A549 (cell line): ENCODE data around the gene FGFR1OP2. TPM values are rescaled to one million over a fixed set of nuclear protein-coding genes. Genes with fewer than 3 reads are reported as not detected.
A peak's percentile ranks its signal among the peaks of the same experiment; 100 is the strongest.

Experiments used
- ATAC-seq, 2 experiments: fragments of 200-7000 bp in 1 of 2; fragments of >200 bp in 1 of 2; cut with Nextera tagmentation in 1 of 2; cut with Tn5 transposase in 1 of 2; 3 replicates each; pipeline versions ENCODE4 v1.8.0 to v1.9.1; 2018 to 2020; ENCODE audit warnings: mild to moderate bottlenecking in 1 of 2, moderate library complexity in 1 of 2
- CTCF ChIA-PET: fragments of 300-600 bp; sonication (Branson Sonifier 250); formaldehyde crosslinking; extraction: SDS; loops from one replicate; lab custom pipeline; 2021; ENCODE audit warnings: antibody characterized with exemption, inconsistent platforms; lab: Yijun Ruan, JAX
- POLR2A ChIA-PET: fragments of 350-600 bp; formaldehyde crosslinking; extraction: SDS; loops from one replicate; lab custom pipeline; 2021; ENCODE audit warnings: antibody characterized with exemption, inconsistent platforms; lab: Yijun Ruan, JAX
- DNase-seq, 2 experiments: peaks; one replicate each; pipeline versions ENCODE4 v3.0.0 to v3.0.0-alpha.2; 2011 to 2016; ENCODE audit warnings: low read depth in 1 of 2, low spot score in 1 of 2
- FAIRE-seq: peaks from 2 replicates; lab custom pipeline; 2011; peaks lifted over from hg19 to GRCh38; lab: Jason Lieb, UNC
- H3K27ac ChIP-seq, 2 experiments: fragments of >200 bp; sonication (Bioruptor Twin); formaldehyde crosslinking; 3 replicates each; pipeline ENCODE4 v1.5.1; 2016 to 2017
- H3K4me1 ChIP-seq: fragments of >200 bp; sonication (Bioruptor Twin); formaldehyde crosslinking; 3 replicates; pipeline ENCODE4 v1.6.1; 2016
- H3K4me2 ChIP-seq: fragments of >200 bp; sonication (Bioruptor Twin); formaldehyde crosslinking; 3 replicates; pipeline ENCODE4 v1.6.1; 2016
- H3K4me3 ChIP-seq: fragments of >200 bp; sonication (Bioruptor Twin); formaldehyde crosslinking; 3 replicates; pipeline ENCODE4 v1.5.1; 2016
- H3K9me3 ChIP-seq: fragments of >200 bp; sonication (Bioruptor Twin); formaldehyde crosslinking; 3 replicates; pipeline ENCODE4 v1.6.1; 2016
- BHLHE40 ChIP-seq: IDR thresholded peaks from 2 replicates; pipeline ENCODE4 v1.6.1; 2012; ENCODE audit warnings: low read depth, low read length, inconsistent platforms
- CBX8 ChIP-seq: fragments of 200-600 bp; sonication (generic); IDR thresholded peaks from 2 replicates; pipeline ENCODE4 v1.6.1; 2016
- CHD2 ChIP-seq: fragments of 150-350 bp; IDR thresholded peaks from 2 replicates; pipeline ENCODE4 v1.6.1; 2014; ENCODE audit warnings: low read length; ENCODE audit not compliant: partially characterized antibody
- EHMT2 ChIP-seq: fragments of 200-600 bp; sonication (generic); IDR thresholded peaks from 2 replicates; pipeline ENCODE4 v1.6.1; 2016; ENCODE audit warnings: antibody characterized with exemption, low read depth, mild to moderate bottlenecking, moderate library complexity
- HOXB13 ChIP-seq: fragments of 250-450 bp; sonication (Bioruptor Pico); IDR thresholded peaks from 2 replicates; pipeline ENCODE4 v1.5.0; 2020; ENCODE audit warnings: low read depth, mild to moderate bottlenecking, moderate library complexity
- JUN ChIP-seq, 2 experiments: fragments of >200 bp; sonication (Bioruptor Twin); formaldehyde crosslinking; IDR thresholded peaks; 2 replicates in 1 of 2; 3 replicates in 1 of 2; pipeline ENCODE4 v1.6.1; 2016 to 2017
- KDM1A ChIP-seq: fragments of 200-600 bp; sonication (generic); IDR thresholded peaks from 2 replicates; pipeline ENCODE4 v1.6.1; 2016; ENCODE audit warnings: low read depth, mild to moderate bottlenecking
- KDM5A ChIP-seq: fragments of 200-600 bp; sonication (generic); IDR thresholded peaks from 2 replicates; pipeline ENCODE4 v1.6.1; 2016; ENCODE audit warnings: antibody characterized with exemption, mild to moderate bottlenecking
- MAX ChIP-seq: IDR thresholded peaks from 2 replicates; pipeline ENCODE4 v1.6.1; 2012
- MAZ ChIP-seq: fragments of 150-350 bp; IDR thresholded peaks from 2 replicates; pipeline ENCODE4 v1.6.1; 2014; ENCODE audit warnings: antibody characterized with exemption, low read depth, low read length, borderline replicate concordance
- RAD21 ChIP-seq, 2 experiments: fragments of >200 bp in 1 of 2; sonication (Bioruptor Twin) in 1 of 2; formaldehyde crosslinking in 1 of 2; IDR thresholded peaks in 1 of 2; conservative IDR thresholded peaks in 1 of 2; 2 replicates in 1 of 2; 3 replicates in 1 of 2; pipeline ENCODE4 v1.6.1; 2012 to 2018; ENCODE audit warnings: inconsistent platforms in 1 of 2
- RFX5 ChIP-seq: fragments of 450-650 bp; IDR thresholded peaks from 2 replicates; pipeline ENCODE4 v1.7.1; 2014; ENCODE audit warnings: antibody characterized with exemption, mild to moderate bottlenecking, moderate library complexity
- RNF2 ChIP-seq: fragments of 200-600 bp; sonication (generic); IDR thresholded peaks from 2 replicates; pipeline ENCODE4 v1.6.1; 2016; ENCODE audit warnings: low read depth, mild to moderate bottlenecking, antibody characterized with exemption, moderate library complexity, borderline replicate concordance
- SREBF2 ChIP-seq: fragments of 450-650 bp; IDR thresholded peaks from 2 replicates; pipeline ENCODE4 v1.6.1; 2014; ENCODE audit warnings: mild to moderate bottlenecking, moderate library complexity
- TP53 ChIP-seq: fragments of 250-450 bp; sonication (Bioruptor Pico); IDR thresholded peaks from 2 replicates; pipeline ENCODE4 v1.5.0; 2021; ENCODE audit warnings: mild to moderate bottlenecking, moderate library complexity
- USF2 ChIP-seq: fragments of 450-650 bp; IDR thresholded peaks from 2 replicates; pipeline ENCODE4 v1.6.1; 2014; ENCODE audit warnings: antibody characterized with exemption
- ZNF302 ChIP-seq: fragments of 250-450 bp; sonication (Bioruptor Pico); IDR thresholded peaks from 2 replicates; pipeline ENCODE4 v1.9.0; 2021; ENCODE audit warnings: inconsistent platforms, mild to moderate bottlenecking, moderate library complexity
- WGBS: methylation state at CpG from one replicate; pipeline ENCODE4 v1.1.6; 2017; ENCODE audit errors: missing lambda C conversion rate; 5-methylcytosine and 5-hydroxymethylcytosine counted together
- polyA plus RNA-seq, 4 experiments: library from polyadenylated mRNA; depleted of rRNA in 3 of 4; stranded (reverse); fragments of >200 nt; fragmentation: RNase III in 1 of 4; extraction: RNeasy Plus Mini Kit Qiagen cat#74134 plus additional on column Dnase treatment in 1 of 4; gene quantifications; 2 replicates in 3 of 4; 3 replicates in 1 of 4; pipeline ENCODE4 v1.2.3, GENCODE V29; 2011 to 2017
- TF ChIP-seq, protein P1 (sequence below): fragments of 250-450 bp; sonication (Bioruptor Pico); IDR thresholded peaks from 2 replicates; pipeline ENCODE4 v1.5.0; 2021; ENCODE audit warnings: mild to moderate bottlenecking, moderate library complexity, borderline replicate concordance
- TF ChIP-seq, protein P2 (sequence below): fragments of 150-350 bp; IDR thresholded peaks from 2 replicates; pipeline ENCODE4 v1.6.1; 2014; ENCODE audit warnings: low read depth, mild to moderate bottlenecking, low read length
- TF ChIP-seq, protein P3 (sequence below): fragments of 200-600 bp; sonication (generic); IDR thresholded peaks from 2 replicates; pipeline ENCODE4 v1.6.1; 2016; ENCODE audit warnings: antibody characterized with exemption, mild to moderate bottlenecking, moderate library complexity

The FGFR1OP2 gene
- polyA plus RNA-seq, 2 of the 4 experiments (the other 2 are of a cell fraction) = 36.3 to 51.1 TPM

DNA sequence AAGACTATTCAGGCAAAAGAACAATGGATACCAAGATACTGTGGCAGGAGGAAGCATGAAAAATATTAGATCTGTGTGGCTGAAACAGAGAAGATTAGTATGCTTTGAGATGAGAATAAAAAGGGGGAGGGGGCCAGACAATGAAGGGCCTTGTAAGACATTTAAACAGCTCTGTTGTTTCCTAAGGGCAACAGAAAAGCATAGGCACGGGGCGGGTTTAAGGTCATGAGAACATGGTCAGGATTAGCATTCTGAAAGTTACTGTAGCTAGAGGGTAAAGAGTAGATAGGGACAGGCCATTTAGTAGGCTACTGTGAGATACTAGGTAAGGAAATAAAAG lies 19.1 kb upstream of the FGFR1OP2 start:
- H3K4me3 ChIP-seq = no peak overlapping the region
- POLR2A ChIA-PET = no interaction called here
- H3K9me3 ChIP-seq = no peaks in the 10 kb centered on the region
- H3K4me1 ChIP-seq = peaks cover 8% of the 10 kb centered on the region; the same call in 1 of the 3 replicates
- CTCF ChIA-PET = interaction anchor here (0.7 to 1.0 kb wide), 3 partner anchors 14 to 381 kb away, joined by 3 read pairs; no protein-coding TSS in a partner anchor
- TF ChIP-seq RFX5 (no peak), MAZ (no peak), HOXB13 (CRISPR knock-in tag) (no peak), KDM1A (no peak), KDM5A (no peak), RNF2 (no peak), CBX8 (no peak)
- TF ChIP-seq, protein P1, sequence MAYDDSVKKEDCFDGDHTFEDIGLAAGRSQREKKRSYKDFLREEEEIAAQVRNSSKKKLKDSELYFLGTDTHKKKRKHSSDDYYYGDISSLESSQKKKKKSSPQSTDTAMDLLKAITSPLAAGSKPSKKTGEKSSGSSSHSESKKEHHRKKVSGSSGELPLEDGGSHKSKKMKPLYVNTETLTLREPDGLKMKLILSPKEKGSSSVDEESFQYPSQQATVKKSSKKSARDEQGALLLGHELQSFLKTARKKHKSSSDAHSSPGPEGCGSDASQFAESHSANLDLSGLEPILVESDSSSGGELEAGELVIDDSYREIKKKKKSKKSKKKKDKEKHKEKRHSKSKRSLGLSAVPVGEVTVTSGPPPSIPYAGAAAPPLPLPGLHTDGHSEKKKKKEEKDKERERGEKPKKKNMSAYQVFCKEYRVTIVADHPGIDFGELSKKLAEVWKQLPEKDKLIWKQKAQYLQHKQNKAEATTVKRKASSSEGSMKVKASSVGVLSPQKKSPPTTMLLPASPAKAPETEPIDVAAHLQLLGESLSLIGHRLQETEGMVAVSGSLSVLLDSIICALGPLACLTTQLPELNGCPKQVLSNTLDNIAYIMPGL = no peak
- 94% methylated on average over 2 of the region's 2 CpGs for WGBS
- FAIRE-seq = no peak
- H3K27ac ChIP-seq = no peak overlapping the region
- H3K4me2 ChIP-seq = no peak overlapping the region
- DNase-seq = no peak
- ATAC-seq = peak in 1 of 2 experiments; percentile 19; a peak in 1 of 6 replicates

DNA sequence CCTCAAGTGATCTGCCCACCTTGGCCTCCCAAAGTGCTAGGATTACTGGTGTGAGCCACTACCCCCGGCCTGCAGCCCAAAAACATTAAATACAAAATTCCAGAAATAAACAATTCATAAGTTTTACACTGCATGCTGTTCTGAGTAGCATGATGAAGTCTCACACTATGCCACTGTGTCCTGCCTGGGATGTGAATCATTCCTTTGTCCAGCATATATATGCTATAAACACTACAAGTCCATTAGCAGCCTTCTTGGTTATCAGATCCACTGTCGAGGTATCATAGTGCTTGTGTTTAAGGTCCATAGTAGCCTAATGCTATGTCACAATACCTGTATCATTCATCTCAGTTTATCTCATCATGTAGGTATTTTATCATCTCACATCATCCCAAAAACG lies 16.4 kb upstream of the FGFR1OP2 start:
- no peak overlapping the region for H3K4me3 ChIP-seq
- H3K4me2 ChIP-seq = no peak overlapping the region
- no peak for ATAC-seq
- H3K27ac ChIP-seq = no peak overlapping the region
- no peaks in the 10 kb centered on the region for H3K9me3 ChIP-seq
- CTCF ChIA-PET = interaction anchor here (2.3 kb wide), 1 partner anchor 36 kb away, joined by 8 read pairs; no protein-coding TSS in a partner anchor
- WGBS = 79% methylated on average over 3 of the region's 3 CpGs
- POLR2A ChIA-PET = no interaction called here
- DNase-seq = no peak
- no peak for FAIRE-seq
- TF ChIP-seq SREBF2 (no peak), TP53 (CRISPR knock-in tag) (no peak), BHLHE40 (no peak), KDM1A (no peak), USF2 (no peak), MAX (no peak), ZNF302 (CRISPR knock-in tag) (no peak), CHD2 (no peak), RAD21 (conservative IDR thresholded peaks at IDR 0.05 in 1 of 2, IDR thresholded peaks at IDR 0.05 in 1 of 2) (no peak), MAZ (no peak), JUN (IDR thresholded peaks at IDR 0.05) (no peak), KDM5A (no peak), EHMT2 (no peak)
- TF ChIP-seq, protein P2, sequence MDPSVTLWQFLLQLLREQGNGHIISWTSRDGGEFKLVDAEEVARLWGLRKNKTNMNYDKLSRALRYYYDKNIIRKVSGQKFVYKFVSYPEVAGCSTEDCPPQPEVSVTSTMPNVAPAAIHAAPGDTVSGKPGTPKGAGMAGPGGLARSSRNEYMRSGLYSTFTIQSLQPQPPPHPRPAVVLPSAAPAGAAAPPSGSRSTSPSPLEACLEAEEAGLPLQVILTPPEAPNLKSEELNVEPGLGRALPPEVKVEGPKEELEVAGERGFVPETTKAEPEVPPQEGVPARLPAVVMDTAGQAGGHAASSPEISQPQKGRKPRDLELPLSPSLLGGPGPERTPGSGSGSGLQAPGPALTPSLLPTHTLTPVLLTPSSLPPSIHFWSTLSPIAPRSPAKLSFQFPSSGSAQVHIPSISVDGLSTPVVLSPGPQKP = no peak
- TF ChIP-seq, protein P3, sequence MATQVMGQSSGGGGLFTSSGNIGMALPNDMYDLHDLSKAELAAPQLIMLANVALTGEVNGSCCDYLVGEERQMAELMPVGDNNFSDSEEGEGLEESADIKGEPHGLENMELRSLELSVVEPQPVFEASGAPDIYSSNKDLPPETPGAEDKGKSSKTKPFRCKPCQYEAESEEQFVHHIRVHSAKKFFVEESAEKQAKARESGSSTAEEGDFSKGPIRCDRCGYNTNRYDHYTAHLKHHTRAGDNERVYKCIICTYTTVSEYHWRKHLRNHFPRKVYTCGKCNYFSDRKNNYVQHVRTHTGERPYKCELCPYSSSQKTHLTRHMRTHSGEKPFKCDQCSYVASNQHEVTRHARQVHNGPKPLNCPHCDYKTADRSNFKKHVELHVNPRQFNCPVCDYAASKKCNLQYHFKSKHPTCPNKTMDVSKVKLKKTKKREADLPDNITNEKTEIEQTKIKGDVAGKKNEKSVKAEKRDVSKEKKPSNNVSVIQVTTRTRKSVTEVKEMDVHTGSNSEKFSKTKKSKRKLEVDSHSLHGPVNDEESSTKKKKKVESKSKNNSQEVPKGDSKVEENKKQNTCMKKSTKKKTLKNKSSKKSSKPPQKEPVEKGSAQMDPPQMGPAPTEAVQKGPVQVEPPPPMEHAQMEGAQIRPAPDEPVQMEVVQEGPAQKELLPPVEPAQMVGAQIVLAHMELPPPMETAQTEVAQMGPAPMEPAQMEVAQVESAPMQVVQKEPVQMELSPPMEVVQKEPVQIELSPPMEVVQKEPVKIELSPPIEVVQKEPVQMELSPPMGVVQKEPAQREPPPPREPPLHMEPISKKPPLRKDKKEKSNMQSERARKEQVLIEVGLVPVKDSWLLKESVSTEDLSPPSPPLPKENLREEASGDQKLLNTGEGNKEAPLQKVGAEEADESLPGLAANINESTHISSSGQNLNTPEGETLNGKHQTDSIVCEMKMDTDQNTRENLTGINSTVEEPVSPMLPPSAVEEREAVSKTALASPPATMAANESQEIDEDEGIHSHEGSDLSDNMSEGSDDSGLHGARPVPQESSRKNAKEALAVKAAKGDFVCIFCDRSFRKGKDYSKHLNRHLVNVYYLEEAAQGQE = no peak
- peaks cover 8% of the 10 kb centered on the region; the same call in 1 of the 3 replicates for H3K4me1 ChIP-seq
